GM12878 (cell line): Measurements from ENCODE around the gene IQCK. TPM values are rescaled to one million over a fixed set of nuclear protein-coding genes. Genes with fewer than 3 reads are reported as not detected.

Experiments
- ATAC-seq: fragments of 200-7000 bp; cut with Tn5 transposase; 3 replicates; pipeline ENCODE4 v1.9.1; 2020; ENCODE audit warnings: mild to moderate bottlenecking, moderate library complexity
- BruUV-seq: library from RNA; stranded (reverse); fragments of 400-500 nt; replicated peaks from 2 replicates; lab custom pipeline; 2021; lab: Mats Ljungman, UMichigan
- CTCF ChIA-PET: fragments of 300-600 bp; sonication (Branson Sonifier 250); formaldehyde crosslinking; extraction: SDS; loops from one replicate; lab custom pipeline; 2021; ENCODE audit warnings: inconsistent platforms; lab: Yijun Ruan, JAX
- POLR2A ChIA-PET: fragments of 350-600 bp; formaldehyde crosslinking; extraction: SDS; loops from one replicate; lab custom pipeline; 2021; ENCODE audit warnings: inconsistent platforms; lab: Charles Lee
- RAD21 ChIA-PET: fragments of 300-600 bp; sonication (Branson Sonifier 250); formaldehyde crosslinking; loops from one replicate; lab custom pipeline; 2023; ENCODE audit warnings: antibody characterized with exemption; ENCODE audit not compliant: unreplicated experiment; lab: Charles Lee
- SMC1A ChIA-PET: fragments of 300-600 bp; sonication (Branson Sonifier 250); formaldehyde crosslinking; loops from one replicate; lab custom pipeline; 2023; ENCODE audit not compliant: unreplicated experiment, uncharacterized antibody; lab: Charles Lee
- DNase-seq: peaks from one replicate; pipeline ENCODE4 v3.0.0-alpha.2; 2011; ENCODE audit warnings: low read depth, low spot score
- FAIRE-seq: peaks from 3 replicates; lab custom pipeline; 2011; peaks lifted over from hg19 to GRCh38; lab: Jason Lieb, UNC
- H2AFZ ChIP-seq: 2 replicates; pipeline ENCODE4 v1.6.0; 2011; ENCODE audit warnings: low read depth, low read length, control low read depth; ENCODE audit not compliant: control insufficient read depth
- H3K27ac ChIP-seq: 2 replicates; pipeline ENCODE4 v1.5.1; 2011; ENCODE audit warnings: control low read depth; ENCODE audit not compliant: control insufficient read depth, insufficient read depth
- H3K27me3 ChIP-seq, 2 experiments: replicated peaks in 1 of 2; 2 replicates each; pipeline versions ENCODE4 v1.6.0 to v1.6.1; 2011; ENCODE audit warnings: low read length in 1 of 2; ENCODE audit not compliant: control insufficient read depth in 2 of 2, insufficient read depth in 2 of 2
- H3K36me3 ChIP-seq, 2 experiments: 2 replicates each; pipeline ENCODE4 v1.5.1; 2011; ENCODE audit warnings: low read length in 1 of 2; ENCODE audit not compliant: control insufficient read depth in 2 of 2, insufficient read depth in 2 of 2
- H3K4me1 ChIP-seq: 2 replicates; pipeline ENCODE4 v1.6.1; 2011; ENCODE audit warnings: mild to moderate bottlenecking, low read length, moderate library complexity, mixed read lengths; ENCODE audit not compliant: control insufficient read depth, insufficient read depth
- H3K4me2 ChIP-seq: 2 replicates; pipeline ENCODE4 v1.6.0; 2011; ENCODE audit warnings: control low read depth; ENCODE audit not compliant: control insufficient read depth, insufficient read depth
- H3K4me3 ChIP-seq: fragments of 200-600 bp; sonication (generic); 2 replicates; pipeline ENCODE4 v1.5.1; 2016
- H3K79me2 ChIP-seq: 2 replicates; pipeline ENCODE4 v1.6.0; 2011; ENCODE audit warnings: low read length; ENCODE audit not compliant: control insufficient read depth, insufficient read depth
- H3K9ac ChIP-seq: 2 replicates; pipeline ENCODE4 v1.8.0; 2011; ENCODE audit warnings: low read length, control low read depth, mixed read lengths; ENCODE audit not compliant: control insufficient read depth, insufficient read depth
- H3K9me3 ChIP-seq: replicated peaks from 3 replicates; pipeline ENCODE4 v1.5.1; 2011; ENCODE audit warnings: mild to moderate bottlenecking, low read length; ENCODE audit not compliant: control insufficient read depth, insufficient read depth
- H4K20me1 ChIP-seq: 2 replicates; pipeline ENCODE4 v1.6.0; 2011; ENCODE audit not compliant: control insufficient read depth, insufficient read depth
- IRF4 ChIP-seq: IDR thresholded peaks from 2 replicates; pipeline ENCODE4 v1.6.1; 2011; ENCODE audit warnings: low read depth, low read length
- NFIC ChIP-seq: IDR thresholded peaks from 2 replicates; pipeline ENCODE4 v1.6.1; 2012; ENCODE audit warnings: low read depth, mild to moderate bottlenecking, inconsistent platforms, low read length, moderate library complexity
- PAX5 ChIP-seq: IDR thresholded peaks from 2 replicates; pipeline ENCODE4 v1.6.1; 2011; ENCODE audit warnings: low read depth, low read length, borderline replicate concordance
- SMARCA5 ChIP-seq: fragments of 450-650 bp; IDR thresholded peaks from 2 replicates; pipeline ENCODE4 v1.6.1; 2017; ENCODE audit warnings: mild to moderate bottlenecking
- ZNF207 ChIP-seq: fragments of 450-650 bp; IDR thresholded peaks from 2 replicates; pipeline ENCODE4 v1.6.1; 2014; ENCODE audit warnings: antibody characterized with exemption, mild to moderate bottlenecking, borderline replicate concordance
- WGBS: methylation state at CpG from one replicate; pipeline ENCODE4 v1.1.6; 2016; ENCODE audit warnings: low lambda C conversion rate; ENCODE audit not compliant: insufficient replicate concordance, insufficient coverage; ENCODE audit errors: missing lambda C conversion rate; 5-methylcytosine and 5-hydroxymethylcytosine counted together
- in situ Hi-C: fragments of 300-500 bp; cut with MboI; formaldehyde crosslinking; loops from 9 replicates; pipeline ENCODE4 v1.14.3; 2018; ENCODE audit warnings: mixed read lengths
- intact Hi-C: fragments of 100-400 bp; cut with micrococcal nuclease; formaldehyde crosslinking; loops from one replicate; pipeline ENCODE4 v1.14.2; 2022; ENCODE audit not compliant: unreplicated experiment
- polyA plus RNA-seq, 11 experiments: library from polyadenylated mRNA; depleted of rRNA in 4 of 11; unstranded in 6 of 11; stranded (reverse) in 5 of 11; fragments of >200 nt; fragmentation: Nextera tagmentation in 4 of 11; fragmentation: Illumina TruSeq in 1 of 11; extraction: Ambion mirVana in 4 of 11; extraction: Trizol in 1 of 11; gene quantifications; 1 replicate in 1 of 11; 2 replicates in 10 of 11; pipeline versions ENCODE4 v1.2.1 to v1.2.3, GENCODE V29; 2011 to 2016; ENCODE audit warnings: inconsistent platforms in 2 of 11, missing spikeins in 2 of 11, low read depth in 1 of 11
- total RNA-seq, 4 experiments: library from RNA; depleted of rRNA in 3 of 4; stranded (reverse); fragments of >200 nt in 3 of 4; fragmentation: Illumina TruSeq in 1 of 4; extraction: Trizol in 1 of 4; gene quantifications; 2 replicates each; pipeline versions ENCODE4 v1.2.1 to v1.2.3, GENCODE V29; 2013 to 2021
- TF ChIP-seq, protein P1 (sequence below): IDR thresholded peaks from 2 replicates; pipeline ENCODE4 v1.6.1; 2011; ENCODE audit warnings: low read depth, mild to moderate bottlenecking, low read length, moderate library complexity, borderline replicate concordance; ENCODE audit errors: extremely low read depth
- TF ChIP-seq, protein P2 (sequence below): fragments of 150-350 bp; IDR thresholded peaks from 2 replicates; pipeline ENCODE4 v1.6.1; 2016; ENCODE audit warnings: low read depth, low read length

IQCK gene
- total and polyA plus RNA-seq, 10 of the 15 experiments (the other 5 are each of a cell fraction or from before 2014, with no cell fraction given), result 1.0 to 4.2 (median 2.4) TPM

GRCh38 chr16:19868421-19868820 lies 150.3 kb downstream of the IQCK start (continued):
- TF ChIP-seq PAX5, result no peak
- TF ChIP-seq, all 136 proteins: peak for 0

DNA sequence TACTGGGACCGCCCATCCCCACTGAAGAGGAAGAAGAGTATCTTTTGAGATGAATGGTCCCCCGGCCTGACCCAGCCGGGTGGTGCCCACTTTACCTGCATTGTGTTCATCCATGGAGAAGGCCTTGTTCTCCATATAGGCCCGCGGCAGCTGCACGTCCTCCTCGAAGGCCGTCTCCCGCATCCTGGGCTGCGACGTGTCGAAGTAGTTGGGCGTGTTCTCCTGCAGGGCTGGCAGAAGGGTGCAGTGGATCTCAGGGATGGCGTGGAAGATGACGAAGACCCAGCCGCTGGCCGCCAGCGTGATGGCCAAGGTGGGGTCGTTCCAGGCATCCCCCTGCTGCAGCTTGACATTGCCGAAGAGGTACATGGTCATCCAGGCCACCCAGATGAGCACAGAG lies 153.7 kb downstream of the IQCK start:
- SMC1A ChIA-PET, result no interaction called here
- CTCF ChIA-PET, result no interaction called here
- H3K27me3 ChIP-seq, result no peaks in the 10 kb centered on the region

More for the DNA sequence above, 153.7 kb downstream of the IQCK start:
- RAD21 ChIA-PET, result no interaction called here
- POLR2A ChIA-PET, result no interaction called here
- DNase-seq (no peak), ATAC-seq (no peak), FAIRE-seq (no peak)
- intact Hi-C loops, result no loop called here
- H3K79me2 ChIP-seq, result no peaks in the 10 kb centered on the region
- TF ChIP-seq NFIC (no peak), SMARCA5 (no peak), ZNF207 (no peak), IRF4 (no peak)
- TF ChIP-seq, protein P1, sequence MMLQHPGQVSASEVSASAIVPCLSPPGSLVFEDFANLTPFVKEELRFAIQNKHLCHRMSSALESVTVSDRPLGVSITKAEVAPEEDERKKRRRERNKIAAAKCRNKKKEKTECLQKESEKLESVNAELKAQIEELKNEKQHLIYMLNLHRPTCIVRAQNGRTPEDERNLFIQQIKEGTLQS, result no peak
- TF ChIP-seq, protein P2, sequence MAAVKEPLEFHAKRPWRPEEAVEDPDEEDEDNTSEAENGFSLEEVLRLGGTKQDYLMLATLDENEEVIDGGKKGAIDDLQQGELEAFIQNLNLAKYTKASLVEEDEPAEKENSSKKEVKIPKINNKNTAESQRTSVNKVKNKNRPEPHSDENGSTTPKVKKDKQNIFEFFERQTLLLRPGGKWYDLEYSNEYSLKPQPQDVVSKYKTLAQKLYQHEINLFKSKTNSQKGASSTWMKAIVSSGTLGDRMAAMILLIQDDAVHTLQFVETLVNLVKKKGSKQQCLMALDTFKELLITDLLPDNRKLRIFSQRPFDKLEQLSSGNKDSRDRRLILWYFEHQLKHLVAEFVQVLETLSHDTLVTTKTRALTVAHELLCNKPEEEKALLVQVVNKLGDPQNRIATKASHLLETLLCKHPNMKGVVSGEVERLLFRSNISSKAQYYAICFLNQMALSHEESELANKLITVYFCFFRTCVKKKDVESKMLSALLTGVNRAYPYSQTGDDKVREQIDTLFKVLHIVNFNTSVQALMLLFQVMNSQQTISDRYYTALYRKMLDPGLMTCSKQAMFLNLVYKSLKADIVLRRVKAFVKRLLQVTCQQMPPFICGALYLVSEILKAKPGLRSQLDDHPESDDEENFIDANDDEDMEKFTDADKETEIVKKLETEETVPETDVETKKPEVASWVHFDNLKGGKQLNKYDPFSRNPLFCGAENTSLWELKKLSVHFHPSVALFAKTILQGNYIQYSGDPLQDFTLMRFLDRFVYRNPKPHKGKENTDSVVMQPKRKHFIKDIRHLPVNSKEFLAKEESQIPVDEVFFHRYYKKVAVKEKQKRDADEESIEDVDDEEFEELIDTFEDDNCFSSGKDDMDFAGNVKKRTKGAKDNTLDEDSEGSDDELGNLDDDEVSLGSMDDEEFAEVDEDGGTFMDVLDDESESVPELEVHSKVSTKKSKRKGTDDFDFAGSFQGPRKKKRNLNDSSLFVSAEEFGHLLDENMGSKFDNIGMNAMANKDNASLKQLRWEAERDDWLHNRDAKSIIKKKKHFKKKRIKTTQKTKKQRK, result no peak
- BruUV-seq, result no TSS peak
- no peak overlapping the region for H3K27ac ChIP-seq
- no peaks in the 10 kb centered on the region for H3K36me3 ChIP-seq
- no peaks in the 10 kb centered on the region for H3K9me3 ChIP-seq
- in situ Hi-C loops, result no loop called here
- H3K9ac ChIP-seq, result no peak overlapping the region
- H3K4me1 ChIP-seq, result no peaks in the 10 kb centered on the region
- no peaks in the 10 kb centered on the region for H4K20me1 ChIP-seq
- H2AFZ ChIP-seq, result no peak overlapping the region
- no peak overlapping the region for H3K4me2 ChIP-seq
- H3K4me3 ChIP-seq, result no peak overlapping the region
- 69% methylated on average over 20 of the region's 20 CpGs for WGBS
